D341Med (cell line): ENCODE data around the gene PRMT1.

ENCODE experiments used
- DNase-seq: peaks from one replicate; pipeline ENCODE4 v3.0.0; 2012; ENCODE audit warnings: low spot score

Gene PRMT1

GRCh38 chr19:49672131-49672919, 4.7 kb upstream of the PRMT1 start:
- peak; percentile 88 for DNase-seq

- peak; percentile 79 for DNase-seq
Measured at GRCh38 chr19:49676136-49676783, 811 bp upstream of the PRMT1 start.

- DNase-seq = peak; percentile 90
Measured at GRCh38 chr19:49676784-49677230, 264 bp upstream of the PRMT1 start.

- peak; percentile 65 for DNase-seq
Measured at GRCh38 chr19:49677901-49678674, 1.0 kb downstream of the PRMT1 start.

- peak; percentile 59 for DNase-seq
Measured at GRCh38 chr19:49678985-49679770, 2.1 kb downstream of the PRMT1 start.

- DNase-seq = no peak
Measured at GRCh38 chr19:49679771-49680413, 2.8 kb downstream of the PRMT1 start.

GRCh38 chr19:49680421-49681351, 3.6 kb downstream of the PRMT1 start:
- DNase-seq = peak; percentile 96

DNA sequence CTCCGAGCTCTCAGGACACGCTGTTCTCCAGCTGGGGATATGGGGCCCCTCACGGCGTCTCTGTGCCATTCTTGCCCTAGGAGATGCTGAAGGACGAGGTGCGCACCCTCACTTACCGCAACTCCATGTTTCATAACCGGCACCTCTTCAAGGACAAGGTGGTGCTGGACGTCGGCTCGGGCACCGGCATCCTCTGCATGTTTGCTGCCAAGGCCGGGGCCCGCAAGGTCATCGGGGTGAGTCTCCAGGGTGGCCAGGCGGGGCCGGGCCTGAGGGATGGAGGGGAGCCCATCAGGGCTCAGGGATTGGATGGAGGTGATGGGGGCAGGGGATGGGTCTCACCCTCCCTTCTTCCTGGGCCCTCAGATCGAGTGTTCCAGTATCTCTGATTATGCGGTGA, 4.8 kb downstream of the PRMT1 start:
- DNase-seq = no peak

DNA sequence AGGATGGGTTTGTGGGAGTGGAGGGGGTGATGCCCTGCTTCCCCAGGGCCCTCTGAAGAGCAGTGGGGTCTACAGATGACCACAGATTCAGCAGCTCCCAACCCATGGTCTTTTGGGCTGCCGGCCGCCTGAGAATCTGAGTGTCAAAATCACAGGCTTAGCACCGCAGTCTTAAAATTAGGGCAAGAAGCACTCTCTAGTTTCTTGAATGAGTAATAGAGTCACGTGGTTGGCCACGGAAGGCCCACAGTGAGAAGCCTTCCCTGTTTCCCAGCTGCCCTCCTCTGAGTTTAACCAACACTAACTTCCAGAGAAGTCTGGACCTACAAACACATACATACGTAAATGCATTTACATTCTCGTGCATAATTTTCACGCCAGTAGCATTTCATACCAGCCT, 5.2 kb downstream of the PRMT1 start:
- DNase-seq = no peak

DNA sequence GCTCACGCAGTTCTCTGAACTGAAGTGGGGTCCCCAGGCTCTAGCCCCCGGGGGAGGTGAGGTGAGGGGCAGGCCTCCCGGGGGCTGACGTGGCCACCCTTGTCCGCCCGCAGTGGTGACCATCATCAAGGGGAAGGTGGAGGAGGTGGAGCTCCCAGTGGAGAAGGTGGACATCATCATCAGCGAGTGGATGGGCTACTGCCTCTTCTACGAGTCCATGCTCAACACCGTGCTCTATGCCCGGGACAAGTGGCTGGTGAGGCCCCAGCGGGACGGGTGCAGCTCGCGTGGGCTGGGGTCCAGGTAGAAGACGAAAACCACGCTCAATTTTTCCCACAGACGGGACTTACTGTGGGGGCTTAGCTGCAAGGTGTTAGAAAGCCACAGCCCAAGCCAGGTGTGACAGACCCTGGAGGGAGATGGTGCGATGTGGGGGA, 6.8 kb downstream of the PRMT1 start:
- no peak for DNase-seq

GRCh38 chr19:49684251-49684982, 7.3 kb downstream of the PRMT1 start:
- DNase-seq = peak; percentile 68

- DNase-seq = no peak
Measured at GRCh38 chr19:49684983-49685553, 8.0 kb downstream of the PRMT1 start.

DNA sequence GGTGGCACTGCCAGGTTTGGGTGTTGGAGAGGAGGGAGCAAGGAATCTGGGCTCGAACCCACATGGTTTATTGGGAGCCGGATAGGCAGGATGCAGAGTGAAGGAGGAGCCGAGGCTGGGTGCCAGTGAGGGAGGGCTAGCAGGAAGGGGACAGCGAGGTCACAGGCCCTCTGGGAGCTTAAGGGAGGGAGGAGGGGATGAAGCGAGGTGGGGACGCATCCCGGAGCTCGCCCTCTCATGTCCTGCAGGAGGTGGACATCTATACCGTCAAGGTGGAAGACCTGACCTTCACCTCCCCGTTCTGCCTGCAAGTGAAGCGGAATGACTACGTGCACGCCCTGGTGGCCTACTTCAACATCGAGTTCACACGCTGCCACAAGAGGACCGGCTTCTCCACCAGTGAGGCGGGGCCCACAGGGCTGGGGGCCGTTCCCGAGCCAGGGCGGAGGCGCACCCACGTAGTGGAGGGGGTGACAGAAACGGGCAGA, 8.8 kb downstream of the PRMT1 start:
- DNase-seq = no peak

- DNase-seq = no peak
Measured at GRCh38 chr19:49686503-49687088, 9.5 kb downstream of the PRMT1 start.

GRCh38 chr19:49687150-49687549, 10.1 kb downstream of the PRMT1 start:
- DNase-seq = no peak

GRCh38 chr19:49687566-49688316, 10.7 kb downstream of the PRMT1 start:
- no peak for DNase-seq

DNA sequence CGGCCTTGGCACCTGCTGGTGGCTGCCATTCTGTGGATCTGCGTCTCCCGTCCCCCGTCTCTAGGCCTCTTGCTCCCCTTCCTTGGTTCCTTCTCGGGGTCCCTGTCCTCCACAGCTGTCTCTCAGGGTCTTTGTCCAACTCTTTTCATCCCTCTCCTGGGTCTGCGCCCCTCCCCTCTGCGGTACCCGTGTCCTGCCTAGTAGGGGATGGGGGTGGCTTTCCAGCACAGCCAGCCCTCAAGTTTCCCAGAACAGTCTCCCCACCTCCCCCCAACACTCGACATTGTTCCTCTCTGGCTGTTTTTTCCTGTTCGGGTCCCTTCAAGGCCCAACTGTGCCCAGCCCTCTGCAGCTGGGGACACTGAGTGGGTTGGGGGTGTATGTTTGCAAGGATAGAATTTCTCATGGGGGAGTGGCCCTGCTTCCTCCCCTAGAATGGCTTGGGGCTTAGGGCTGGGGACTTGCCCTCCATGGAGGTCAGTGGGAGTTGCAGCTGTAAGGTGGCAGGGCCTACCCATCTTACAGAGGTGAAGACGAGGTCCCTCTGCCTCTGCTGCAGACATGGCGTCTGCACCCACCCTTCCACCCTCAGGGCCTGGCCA, 11.6 kb downstream of the PRMT1 start:
- DNase-seq = no peak
